Suprapubic skin (tissue), 4 donors: ENCODE results near the gene MYBPHL.

Experiments
- EP300 ChIP-seq: sonication (generic); formaldehyde crosslinking; IDR thresholded peaks from one replicate; pipeline ENCODE4 v1.6.1; 2017; ENCODE audit warnings: antibody characterized with exemption
- POLR2A ChIP-seq, 2 donors: fragments of 450-650 bp; IDR thresholded peaks; one replicate each; pipeline ENCODE4 v1.6.1; 2017; ENCODE audit warnings: antibody characterized with exemption in 2 of 2, mild to moderate bottlenecking in 2 of 2, moderate library complexity in 2 of 2
- POLR2AphosphoS5 ChIP-seq, 3 donors: sonication (generic); formaldehyde crosslinking; IDR thresholded peaks; one replicate each; pipeline ENCODE4 v1.6.1; 2017; ENCODE audit warnings: antibody characterized with exemption in 3 of 3
- TF ChIP-seq, protein P1 (sequence below), 2 donors: fragments of 200-600 bp in 1 of 2; fragments of 450-650 bp in 1 of 2; sonication (generic) in 1 of 2; IDR thresholded peaks; one replicate each; pipeline ENCODE4 v1.5.1; 2016 to 2019; ENCODE audit warnings: antibody characterized with exemption in 2 of 2, mild to moderate bottlenecking in 1 of 2, moderate library complexity in 1 of 2

DNA sequence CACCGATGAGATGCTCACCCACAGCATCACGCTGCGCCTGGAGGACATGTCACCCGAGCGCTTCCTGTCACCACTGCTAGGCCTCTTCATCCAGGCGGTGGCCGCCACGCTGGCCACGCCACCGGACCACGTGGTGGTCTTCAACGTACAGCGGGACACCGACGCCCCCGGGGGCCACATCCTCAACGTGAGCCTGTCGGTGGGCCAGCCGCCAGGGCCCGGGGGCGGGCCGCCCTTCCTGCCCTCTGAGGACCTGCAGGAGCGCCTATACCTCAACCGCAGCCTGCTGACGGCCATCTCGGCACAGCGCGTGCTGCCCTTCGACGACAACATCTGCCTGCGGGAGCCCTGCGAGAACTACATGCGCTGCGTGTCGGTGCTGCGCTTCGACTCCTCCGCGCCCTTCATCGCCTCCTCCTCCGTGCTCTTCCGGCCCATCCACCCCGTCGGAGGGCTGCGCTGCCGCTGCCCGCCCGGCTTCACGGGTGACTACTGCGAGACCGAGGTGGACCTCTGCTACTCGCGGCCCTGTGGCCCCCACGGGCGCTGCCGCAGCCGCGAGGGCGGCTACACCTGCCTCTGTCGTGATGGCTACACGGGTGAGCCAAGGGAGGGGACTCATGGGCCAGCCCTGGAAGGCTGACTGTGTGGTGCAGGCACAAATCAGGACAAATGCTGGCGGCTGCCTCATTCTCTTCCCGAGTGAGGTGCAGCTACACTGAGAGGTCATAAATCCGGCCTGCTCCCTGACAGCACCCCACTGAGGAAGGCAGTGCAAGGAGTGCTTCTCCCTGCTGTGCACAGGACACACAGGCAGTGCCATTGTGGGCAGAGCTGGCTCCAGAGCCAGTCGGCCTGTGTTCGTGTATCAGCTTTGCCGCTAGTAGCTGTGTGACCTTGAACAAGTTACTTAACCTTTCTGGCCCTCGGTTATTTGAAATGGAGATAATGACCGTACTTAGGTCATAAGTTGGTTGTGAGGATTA lies 48.0 kb downstream of the MYBPHL start:
- TF ChIP-seq POLR2A (IDR thresholded peaks at IDR 0.05): no peak
- TF ChIP-seq POLR2AphosphoS5 (IDR thresholded peaks at IDR 0.05): no peak
- TF ChIP-seq, protein P1, sequence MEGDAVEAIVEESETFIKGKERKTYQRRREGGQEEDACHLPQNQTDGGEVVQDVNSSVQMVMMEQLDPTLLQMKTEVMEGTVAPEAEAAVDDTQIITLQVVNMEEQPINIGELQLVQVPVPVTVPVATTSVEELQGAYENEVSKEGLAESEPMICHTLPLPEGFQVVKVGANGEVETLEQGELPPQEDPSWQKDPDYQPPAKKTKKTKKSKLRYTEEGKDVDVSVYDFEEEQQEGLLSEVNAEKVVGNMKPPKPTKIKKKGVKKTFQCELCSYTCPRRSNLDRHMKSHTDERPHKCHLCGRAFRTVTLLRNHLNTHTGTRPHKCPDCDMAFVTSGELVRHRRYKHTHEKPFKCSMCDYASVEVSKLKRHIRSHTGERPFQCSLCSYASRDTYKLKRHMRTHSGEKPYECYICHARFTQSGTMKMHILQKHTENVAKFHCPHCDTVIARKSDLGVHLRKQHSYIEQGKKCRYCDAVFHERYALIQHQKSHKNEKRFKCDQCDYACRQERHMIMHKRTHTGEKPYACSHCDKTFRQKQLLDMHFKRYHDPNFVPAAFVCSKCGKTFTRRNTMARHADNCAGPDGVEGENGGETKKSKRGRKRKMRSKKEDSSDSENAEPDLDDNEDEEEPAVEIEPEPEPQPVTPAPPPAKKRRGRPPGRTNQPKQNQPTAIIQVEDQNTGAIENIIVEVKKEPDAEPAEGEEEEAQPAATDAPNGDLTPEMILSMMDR (IDR thresholded peaks at IDR 0.05): no peak
- TF ChIP-seq EP300: no peak
